ENCODE measurements around the gene NEUROG2.
A peak's percentile ranks its signal among the peaks of the same experiment; 100 is the strongest.
"Not testable (repeated sequence)": the region's sequence is repeated elsewhere in the genome, so short reads cannot be mapped to it uniquely, and the experiment has no call there.

NEUROG2 gene

GRCh38 chr4:112516066-112516470 is at the start of gene NEUROG2:
Gene NEUROG2, minus strand, starts transcription at chr4:112516180. Its CDS starts 705 bp downstream, at chr4:112515475.
- DNase-seq = no peak

- no peak for DNase-seq
These were observed 48.8 kb upstream of the NEUROG2 start for GRCh38 chr4:112564706-112565270.

- no peak for DNase-seq
These were observed 47.6 kb upstream of the NEUROG2 start for GRCh38 chr4:112563431-112564200.

GRCh38 chr4:112562254-112562879 is 46.4 kb upstream of the NEUROG2 start:
- no peak for DNase-seq

GRCh38 chr4:112560084-112560483 is 44.1 kb upstream of the NEUROG2 start:
- no peak for DNase-seq

- DNase-seq = no peak
These were observed 43.1 kb upstream of the NEUROG2 start for GRCh38 chr4:112559053-112559452.

- no peak for DNase-seq
These were observed 41.9 kb upstream of the NEUROG2 start for GRCh38 chr4:112557676-112558411.

GRCh38 chr4:112554271-112554670 is 38.3 kb upstream of the NEUROG2 start:
- DNase-seq = not testable (repeated sequence)

- no peak for DNase-seq
These were observed 36.7 kb upstream of the NEUROG2 start for GRCh38 chr4:112552668-112553067.

GRCh38 chr4:112550728-112551127 is 34.7 kb upstream of the NEUROG2 start:
- no peak for DNase-seq

- no peak for DNase-seq
These were observed 30.5 kb upstream of the NEUROG2 start for GRCh38 chr4:112546476-112546875.

GRCh38 chr4:112545346-112545745 is 29.4 kb upstream of the NEUROG2 start:
- DNase-seq = no peak

GRCh38 chr4:112540695-112541094 is 24.7 kb upstream of the NEUROG2 start:
- DNase-seq = no peak

GRCh38 chr4:112536123-112536522 is 20.1 kb upstream of the NEUROG2 start:
- DNase-seq = no peak

- no peak for DNase-seq
These were observed 16.3 kb upstream of the NEUROG2 start for GRCh38 chr4:112532267-112532666.

GRCh38 chr4:112531146-112531545 is 15.2 kb upstream of the NEUROG2 start:
- DNase-seq = no peak

GRCh38 chr4:112526061-112526460 is 10.1 kb upstream of the NEUROG2 start:
- DNase-seq = no peak

GRCh38 chr4:112523764-112524505 is 8.0 kb upstream of the NEUROG2 start:
- DNase-seq = peak; percentile 91

- peak; percentile 74 for DNase-seq
These were observed 7.2 kb upstream of the NEUROG2 start for GRCh38 chr4:112523008-112523721.

GRCh38 chr4:112522431-112522830 is 6.5 kb upstream of the NEUROG2 start:
- not testable (repeated sequence) for DNase-seq

GRCh38 chr4:112521123-112522023 is 5.4 kb upstream of the NEUROG2 start:
- no peak for DNase-seq

Measured in activated effector memory CD4-positive, alpha-beta T cell treated with anti-CD3 and anti-CD28 coated beads, Interleukin-2, amount 50 U/mL, for 16 hours (primary cell).